ENCODE results near the gene DGKB.
"Not testable (repeated sequence)": the region's sequence is repeated elsewhere in the genome, so short reads cannot be mapped to it uniquely, and the experiment has no call there.

Gene DGKB

DNA sequence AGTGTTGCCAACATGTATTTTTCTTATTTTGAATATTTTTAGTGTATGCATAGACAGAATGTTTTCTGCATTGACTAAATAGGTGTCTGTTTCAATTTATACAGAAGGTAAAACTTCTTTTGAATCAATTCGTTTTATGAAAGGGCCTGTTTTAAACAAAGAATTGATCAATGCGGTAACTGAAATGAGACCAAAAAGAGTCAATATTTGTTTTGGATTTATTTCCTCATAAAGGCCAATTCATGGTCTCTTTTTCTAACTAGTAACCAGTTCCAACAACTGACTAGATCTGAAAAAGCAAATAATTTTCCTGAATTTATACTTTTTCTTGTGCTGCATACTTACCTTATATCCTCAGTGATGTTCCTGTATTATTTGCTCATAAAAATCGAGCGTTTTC is 320.5 kb downstream of the DGKB start:
- no peak for DNase-seq (ENCODE audit: low spot score)

DNA sequence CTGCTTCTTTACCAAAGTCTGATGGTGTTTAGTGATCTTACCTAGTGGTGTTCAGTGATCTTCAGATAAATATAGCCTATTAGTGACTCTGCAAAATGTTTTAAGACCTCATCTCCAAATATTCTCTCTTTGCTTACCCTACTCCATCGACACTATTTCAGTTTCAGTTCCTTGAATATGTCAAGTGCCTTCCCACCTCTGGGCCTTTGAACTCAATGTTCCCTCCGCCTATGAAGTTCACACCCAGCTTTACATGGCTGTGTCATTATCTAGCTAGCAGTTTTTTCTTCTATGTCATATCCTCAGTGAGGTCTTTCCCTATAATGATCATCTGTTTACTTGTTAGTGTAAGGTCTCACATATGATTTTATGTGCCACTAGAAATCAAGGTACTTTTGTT is 322.6 kb downstream of the DGKB start:
- no peak for DNase-seq (ENCODE audit: low spot score)

DNA sequence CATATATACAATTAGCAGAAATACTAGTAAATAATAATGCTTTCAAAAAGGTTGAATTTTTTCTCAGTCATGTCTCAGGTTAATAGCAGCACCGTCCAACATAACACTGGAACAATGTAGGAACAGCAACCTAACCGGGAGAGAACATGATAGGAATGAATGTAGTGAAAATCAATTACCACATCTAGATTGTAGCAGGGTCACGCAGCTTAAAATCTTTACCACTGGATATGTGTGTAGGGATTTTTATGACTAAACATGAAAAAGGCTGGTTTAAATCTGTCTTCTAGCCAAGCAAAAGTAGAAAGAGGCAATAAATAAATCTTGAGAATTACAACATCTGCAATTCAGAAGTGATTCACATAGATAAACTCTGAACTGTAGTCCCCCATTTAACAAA is 326.0 kb downstream of the DGKB start:
- DNase-seq (ENCODE audit: low spot score) = no peak

DNA sequence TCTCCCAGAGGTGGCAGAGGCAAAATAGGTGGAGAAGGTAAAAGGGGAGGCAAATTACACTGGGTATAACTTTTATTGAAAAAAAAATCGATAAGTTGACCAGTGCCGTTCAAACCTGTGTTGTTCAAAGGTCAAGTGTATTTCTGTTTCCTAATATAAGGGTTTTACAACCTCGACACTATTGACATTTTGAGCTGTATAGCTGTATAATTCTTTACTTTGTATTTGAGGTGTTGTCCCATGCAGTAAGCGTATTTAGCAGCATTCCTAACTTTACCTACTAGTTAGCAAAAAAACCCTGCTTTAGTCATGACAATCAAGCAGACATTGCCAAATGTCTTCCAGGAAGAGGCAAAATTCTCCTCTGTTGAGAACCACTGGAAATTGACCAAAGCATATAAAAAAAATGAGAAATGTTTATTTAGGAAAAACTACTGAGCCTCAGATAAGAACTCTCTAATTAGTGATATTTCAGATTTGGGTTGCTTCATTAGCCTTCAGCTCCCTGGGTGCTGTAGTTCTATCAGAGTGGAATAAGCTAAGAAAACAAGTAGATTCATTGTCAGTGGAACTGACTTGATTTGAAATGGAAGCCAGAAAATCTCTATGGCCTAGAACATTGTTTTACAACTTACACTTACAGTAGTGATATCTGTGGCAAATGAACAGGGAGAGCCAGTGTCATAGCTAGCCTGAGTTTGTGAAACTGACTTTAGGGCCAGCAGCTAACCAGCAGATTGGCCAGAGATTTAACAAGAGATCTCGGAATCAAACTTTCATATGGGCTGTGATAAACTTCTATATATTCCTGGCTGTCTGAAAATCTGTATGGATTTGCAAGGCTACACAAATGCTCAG is 331.6 kb downstream of the DGKB start:
- no peak for DNase-seq (ENCODE audit: low spot score)

DNA sequence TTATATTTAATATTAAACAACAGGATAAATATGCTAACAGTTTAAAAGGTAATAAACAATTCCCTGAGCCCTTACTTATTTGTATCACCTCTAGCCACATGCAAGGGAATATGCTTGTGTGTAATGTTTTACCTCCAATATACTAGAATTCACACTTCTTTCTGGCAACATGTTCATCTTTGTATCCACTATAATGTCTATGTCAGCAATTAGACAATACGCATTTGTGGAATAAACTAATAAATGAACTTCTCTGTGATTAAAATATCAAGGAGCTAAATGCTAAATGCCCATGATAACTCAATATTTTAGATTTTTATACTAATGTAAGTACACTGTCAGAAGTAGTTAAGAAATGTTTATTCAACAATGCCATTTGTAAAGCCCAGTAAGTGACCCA is 350.5 kb downstream of the DGKB start:
- no peak for DNase-seq (ENCODE audit: low spot score)

DNA sequence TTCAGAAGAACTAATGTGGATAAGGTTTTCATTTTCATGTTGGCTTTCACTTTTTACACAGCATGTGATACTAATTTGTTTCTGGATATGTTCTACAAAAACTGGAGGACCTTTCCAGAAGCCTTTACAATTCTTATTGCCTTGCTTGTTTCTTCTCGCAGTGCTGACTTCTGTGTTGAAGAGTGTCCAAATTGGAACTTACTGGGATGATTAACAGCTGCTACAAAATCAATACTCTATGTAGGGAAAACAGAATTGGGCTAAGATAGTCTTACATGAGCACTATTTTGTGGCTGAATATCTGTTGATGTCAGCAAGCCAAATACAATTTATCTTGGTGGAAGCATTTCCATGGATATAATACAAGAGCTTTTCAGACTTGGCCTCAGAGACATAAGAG is 351.2 kb downstream of the DGKB start:
- no peak for DNase-seq (ENCODE audit: low spot score)

DNA sequence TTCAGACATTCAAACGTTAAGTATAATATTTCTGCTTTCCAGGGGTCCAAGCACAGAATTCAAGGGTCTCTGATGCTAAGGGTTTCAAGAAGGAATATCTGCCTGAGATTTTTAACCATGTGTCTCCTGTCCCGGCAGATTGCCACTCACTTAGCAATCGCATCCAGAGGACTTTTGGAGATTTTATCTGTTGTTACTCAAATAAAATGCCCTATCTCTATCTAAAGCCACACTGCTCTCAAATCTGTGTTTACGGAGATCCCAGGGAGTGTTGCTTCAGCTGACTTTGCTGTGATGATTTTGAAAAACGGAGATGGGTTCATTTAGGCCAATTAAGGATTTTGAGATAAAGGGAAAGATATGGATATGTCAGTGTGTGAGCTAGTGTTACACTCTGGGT is 359.9 kb downstream of the DGKB start:
- DNase-seq (ENCODE audit: low spot score) = no peak

DNA sequence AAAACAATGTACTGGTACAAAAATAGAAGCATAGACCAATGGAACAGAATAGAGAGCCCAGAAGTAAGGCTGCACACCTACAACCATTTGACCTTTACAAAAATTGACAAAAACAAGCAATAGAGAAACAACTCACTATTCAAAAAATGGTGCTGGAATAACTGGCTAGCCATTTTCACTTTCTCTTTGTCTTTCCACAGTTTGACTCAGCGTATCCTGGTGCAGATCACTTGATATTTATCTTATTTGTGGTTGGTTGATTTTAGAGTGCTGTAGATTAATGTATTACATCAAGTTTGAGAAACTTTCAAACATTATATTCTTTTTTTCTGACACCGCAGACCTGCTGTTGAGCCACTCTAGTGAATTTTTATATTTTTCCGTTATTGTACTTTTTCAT is 381.4 kb downstream of the DGKB start:
- no peak for DNase-seq (ENCODE audit: low spot score)

DNA sequence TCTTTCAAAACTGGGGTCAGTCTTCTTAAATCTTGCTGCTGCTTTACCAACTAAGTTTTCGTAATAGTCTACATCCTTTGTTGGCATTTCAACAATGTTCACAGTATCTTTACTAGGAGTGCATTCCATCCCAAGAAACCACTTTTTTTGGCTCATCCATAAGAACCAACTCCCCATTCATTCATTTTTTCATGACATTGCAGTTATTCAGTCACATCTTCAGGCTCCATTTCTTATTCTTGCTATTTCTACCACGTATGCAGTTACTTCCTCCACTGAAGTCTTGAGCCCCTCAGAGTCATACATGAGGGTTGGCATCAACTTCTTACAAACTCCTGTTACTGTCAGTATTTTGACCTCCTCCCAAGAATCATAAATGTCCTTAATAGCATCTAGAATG is 392.3 kb downstream of the DGKB start:
- DNase-seq (ENCODE audit: low spot score) = no peak

DNA sequence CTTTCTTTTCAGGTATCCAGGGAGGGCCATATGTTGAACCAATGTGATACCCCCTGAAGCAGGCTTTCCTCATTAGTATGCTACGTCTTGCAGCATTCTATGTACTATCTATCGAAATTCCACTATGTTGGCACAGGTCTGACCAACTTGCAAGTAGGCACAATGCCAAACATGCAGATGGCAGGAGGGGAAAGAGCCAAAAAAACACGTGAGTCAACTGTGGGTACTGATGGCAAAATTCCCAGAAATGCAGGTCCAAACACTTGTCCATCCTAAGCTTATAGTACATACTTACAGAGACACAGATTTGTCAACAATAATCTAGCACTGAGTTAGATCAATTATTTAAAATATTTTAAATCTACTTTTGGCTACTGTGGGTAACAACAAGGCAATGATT is 394.9 kb downstream of the DGKB start:
- DNase-seq (ENCODE audit: low spot score) = no peak

DNA sequence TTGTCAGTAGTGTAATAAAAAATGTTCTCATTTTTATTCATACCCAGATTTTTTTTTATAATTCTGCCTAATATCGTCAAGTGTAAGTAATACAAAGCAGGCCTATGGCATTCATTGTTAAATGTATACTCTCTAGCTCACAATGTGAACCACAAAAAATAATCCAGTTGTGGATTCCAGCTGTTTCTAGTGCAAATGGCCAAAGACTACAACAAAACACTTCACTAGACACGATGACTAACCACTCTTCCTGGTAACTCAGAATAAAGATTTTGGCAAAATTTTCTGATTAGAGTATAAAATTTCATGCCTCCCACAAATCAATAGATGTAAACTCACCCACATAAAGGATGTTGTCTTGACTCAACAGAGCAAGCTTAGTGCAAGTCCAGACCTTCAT is 396.6 kb downstream of the DGKB start:
- no peak for DNase-seq (ENCODE audit: low spot score)

DNA sequence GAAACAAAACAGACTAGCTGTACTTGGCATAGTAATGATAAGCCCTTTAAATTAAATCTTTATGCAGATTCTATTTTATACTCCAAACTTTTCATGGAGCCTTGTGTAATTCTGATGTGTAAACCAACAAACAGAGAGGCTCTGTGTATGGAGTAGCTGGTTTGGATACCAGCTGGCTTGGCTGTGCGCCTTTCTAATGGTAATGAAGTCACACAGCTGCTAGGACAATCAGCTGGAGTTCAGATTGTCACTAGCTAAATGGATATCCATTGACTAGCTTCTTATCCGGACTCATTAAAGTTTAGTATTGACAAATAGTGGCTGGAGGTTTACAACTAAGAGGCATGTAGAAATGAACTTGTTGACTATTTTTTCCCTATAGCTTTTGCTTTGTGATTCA is 398.4 kb downstream of the DGKB start:
- DNase-seq (ENCODE audit: low spot score) = no peak

DNA sequence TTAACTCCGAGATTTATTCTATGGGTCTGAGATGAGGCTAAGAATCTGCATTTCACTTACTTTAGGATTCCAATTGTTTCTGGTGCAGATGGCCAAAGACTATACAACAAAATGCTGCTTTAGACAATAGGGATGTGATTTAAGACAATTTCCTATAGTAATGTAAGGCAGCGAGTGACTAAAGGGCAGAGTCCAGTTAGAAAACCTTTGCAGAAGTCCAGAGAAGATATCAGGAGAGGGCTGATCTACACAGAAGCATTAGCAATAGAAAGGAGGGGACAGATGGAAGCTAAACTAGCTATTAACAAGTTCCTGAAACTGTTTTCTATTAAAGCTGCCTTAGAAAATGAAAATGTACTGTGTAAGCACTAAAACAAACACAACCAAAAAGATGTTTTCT is 398.9 kb downstream of the DGKB start:
- no peak for DNase-seq (ENCODE audit: low spot score)

DNA sequence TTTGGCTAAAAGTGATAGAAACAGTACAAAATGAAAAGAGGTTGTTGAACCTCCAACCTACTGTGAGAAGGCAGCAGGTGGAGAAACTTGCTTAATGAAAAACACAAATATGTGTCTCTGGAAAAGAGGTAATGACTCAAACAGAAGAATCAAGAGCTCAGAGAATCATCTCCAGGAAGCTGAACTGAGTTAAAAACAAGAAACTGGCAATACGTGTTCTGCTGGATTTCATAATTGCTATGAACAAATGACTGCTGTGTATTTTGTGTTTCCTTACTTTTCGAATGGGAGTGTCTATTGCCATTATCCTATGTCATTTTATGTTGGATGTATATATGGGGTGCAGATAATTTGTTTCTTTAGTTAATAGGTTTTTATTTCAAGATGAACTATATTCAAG is 401.1 kb downstream of the DGKB start:
- no peak for DNase-seq (ENCODE audit: low spot score)

DNA sequence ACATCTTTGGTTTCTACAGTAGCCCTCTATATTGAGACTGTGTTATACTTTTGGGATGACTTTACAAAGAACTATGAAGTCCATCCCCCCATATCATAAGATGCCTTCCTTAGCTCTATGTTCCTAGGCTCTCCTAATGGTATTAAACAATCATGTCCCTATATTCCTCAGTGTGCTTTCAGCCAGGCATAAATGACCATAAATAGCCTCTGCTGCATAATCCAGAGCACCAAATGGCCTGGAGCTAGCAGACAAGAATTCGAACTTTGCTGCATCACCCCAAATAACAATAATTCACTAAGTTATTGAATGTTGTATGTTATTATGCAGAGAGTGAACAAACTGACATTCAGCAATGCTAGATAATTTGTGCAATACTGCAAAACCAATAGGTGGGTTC is 405.2 kb downstream of the DGKB start:
- no peak for DNase-seq (ENCODE audit: low spot score)

DNA sequence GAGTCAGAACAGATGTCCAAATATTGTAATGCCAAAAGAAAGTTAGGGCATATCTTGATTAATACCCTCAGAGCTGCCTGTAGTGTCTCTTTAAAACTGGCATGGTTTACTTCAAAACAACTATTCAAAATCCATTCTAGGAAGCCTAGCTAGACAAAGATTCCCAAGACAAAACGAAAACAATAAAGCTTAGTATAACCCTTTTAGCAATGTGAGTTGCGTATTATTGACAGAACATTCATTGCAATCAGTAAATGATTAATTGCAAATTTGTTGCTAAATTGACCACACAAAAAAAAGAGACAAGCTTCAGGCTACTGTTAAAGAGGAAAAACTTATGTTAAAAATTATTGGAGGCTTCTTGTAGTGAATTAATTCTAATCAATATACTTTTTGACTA is 406.9 kb downstream of the DGKB start:
- no peak for DNase-seq (ENCODE audit: low spot score)

DNA sequence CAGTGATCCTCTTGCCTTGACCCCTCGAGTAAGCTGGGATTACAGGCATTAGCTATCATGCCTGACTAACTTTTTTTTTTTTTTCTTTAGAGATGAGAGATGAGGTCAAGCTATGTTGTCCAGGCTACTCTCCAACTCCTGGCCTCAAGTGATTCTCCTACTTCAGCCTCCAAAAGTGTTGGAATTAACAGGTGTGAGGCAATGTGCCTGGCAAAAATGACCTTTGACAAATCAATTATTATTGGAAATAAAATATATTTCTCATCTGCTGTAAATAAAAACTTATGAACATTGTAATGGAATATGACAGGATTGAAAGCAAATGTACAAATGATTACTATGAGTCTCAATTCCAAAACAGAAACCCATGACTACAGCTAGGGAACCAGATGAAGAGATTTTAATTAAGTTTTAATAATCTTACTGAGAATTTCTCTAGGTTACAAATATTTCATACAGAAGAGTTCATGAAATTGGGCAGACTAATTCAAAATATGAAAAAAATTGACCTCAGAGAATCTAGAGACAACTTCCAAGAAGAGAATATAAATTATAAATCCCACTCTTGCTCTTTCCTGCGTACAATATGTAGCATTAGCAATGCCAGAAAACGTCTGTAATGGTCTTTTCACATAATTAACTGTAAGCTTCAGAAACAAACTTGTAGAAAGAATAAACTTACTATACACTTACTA is 414.7 kb downstream of the DGKB start:
- no peak for DNase-seq (ENCODE audit: low spot score)

DNA sequence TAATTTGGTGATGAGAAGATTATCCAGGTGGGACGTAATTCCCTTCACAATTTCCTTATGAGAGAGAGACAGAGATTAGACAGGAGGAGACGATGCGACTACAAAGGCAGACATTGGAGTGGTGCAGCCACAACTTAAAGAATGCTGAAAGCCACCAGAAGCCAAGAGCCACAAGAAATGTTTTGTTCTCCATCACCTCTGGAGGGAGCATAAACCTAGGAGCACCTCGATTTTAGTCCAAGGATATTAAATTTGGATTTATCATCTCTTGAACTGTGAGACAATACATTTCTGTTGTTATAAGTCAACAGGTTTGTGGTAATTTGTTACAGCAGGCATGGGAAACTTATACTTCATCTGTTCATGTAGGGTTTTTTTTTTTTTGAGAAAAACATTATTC is 418.9 kb downstream of the DGKB start:
- DNase-seq (ENCODE audit: low spot score) = no peak

DNA sequence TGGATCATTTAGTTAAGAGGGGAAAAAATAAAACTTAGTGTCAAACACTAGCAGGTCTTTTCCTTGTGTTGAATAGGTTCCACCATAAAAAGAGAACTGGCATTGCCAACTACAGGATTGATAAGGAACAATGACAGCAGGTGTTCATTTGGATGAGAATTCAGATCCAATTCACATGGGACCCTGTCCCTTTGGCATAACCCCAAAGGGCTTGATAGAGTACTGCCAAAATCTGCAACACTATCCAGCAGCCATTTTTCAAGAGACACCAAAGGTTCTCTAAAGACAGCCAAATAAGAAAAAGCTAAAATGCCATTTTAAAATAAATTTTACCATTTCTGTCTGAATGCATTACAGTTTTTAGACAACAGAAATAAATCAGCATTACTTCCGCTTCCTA is 422.3 kb downstream of the DGKB start:
- DNase-seq (ENCODE audit: low spot score) = no peak

DNA sequence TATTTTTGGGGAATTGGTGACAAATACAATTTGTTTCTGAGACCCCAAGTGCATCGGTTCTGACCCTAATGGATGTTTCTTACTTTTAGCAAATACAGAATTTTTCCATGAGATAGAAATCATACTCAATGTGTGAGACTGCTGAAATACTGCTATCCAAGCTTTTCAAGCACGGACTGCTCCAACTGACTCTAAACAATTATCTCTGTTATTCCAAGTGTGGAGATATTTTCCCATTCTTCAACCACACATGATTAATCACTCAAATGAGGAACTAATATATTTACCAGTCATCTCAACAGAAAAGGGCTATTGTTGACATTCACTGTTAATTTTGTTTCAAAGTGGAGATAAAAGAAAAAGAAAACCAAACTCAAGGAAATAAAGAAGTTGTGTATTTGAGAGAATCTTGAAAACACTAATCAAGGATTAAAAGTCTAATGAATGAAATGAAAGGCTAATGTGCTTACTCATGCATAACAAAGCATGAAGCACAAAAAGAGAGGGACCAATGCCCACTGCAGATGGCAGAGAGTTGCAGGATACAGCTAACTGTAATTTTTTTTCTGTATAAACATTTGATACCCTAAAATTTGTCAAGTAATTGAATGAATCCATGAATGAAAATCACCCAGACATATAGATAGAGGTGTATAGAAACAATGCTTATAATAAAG is 423.6 kb downstream of the DGKB start:
- DNase-seq (ENCODE audit: low spot score) = no peak

DNA sequence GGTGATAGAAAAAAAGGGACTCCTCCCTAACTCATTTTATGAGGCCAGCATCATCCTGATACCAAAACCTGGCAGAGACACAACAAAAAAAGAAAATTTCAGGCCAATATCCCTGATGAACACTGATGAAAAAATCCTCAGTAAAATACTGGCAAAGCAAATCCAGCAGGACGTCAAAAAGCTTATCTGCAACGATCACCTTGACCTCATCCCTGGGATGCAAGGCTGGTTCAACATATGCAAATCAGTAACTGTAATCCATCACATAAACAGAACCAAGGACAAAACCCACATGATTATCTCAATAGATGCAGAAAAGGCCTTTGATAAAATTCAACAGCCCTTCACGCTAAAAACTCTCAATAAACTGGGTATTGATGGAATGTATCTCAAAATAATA is 440.8 kb downstream of the DGKB start:
- DNase-seq (ENCODE audit: low spot score) = not testable (repeated sequence)

DNA sequence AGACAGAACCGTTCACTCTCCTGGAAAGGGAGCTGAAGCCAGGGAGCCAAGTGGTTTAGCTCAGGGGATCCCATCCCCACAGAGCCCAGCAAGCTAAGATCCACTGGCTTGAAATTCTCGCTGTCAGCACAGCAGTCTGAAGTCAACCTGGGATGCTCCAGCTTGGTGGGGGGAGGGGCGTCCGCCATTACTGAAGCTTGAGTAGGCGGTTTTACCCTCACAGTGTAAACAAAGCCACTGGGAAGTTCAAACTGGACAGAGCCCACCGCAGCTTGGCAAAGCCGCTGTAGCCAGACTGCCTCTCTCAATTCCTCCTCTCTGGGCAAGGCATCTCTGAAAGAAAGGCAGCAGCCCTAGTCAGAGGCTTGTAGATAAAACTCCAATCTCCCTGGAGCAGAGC is 443.7 kb downstream of the DGKB start:
- not testable (repeated sequence) for DNase-seq (ENCODE audit: low spot score)

Data from CD4-positive, alpha-beta T cell treated with Interleukin-6 at 100 ng/mL for 8 hours (primary cell).